Activated CD4-positive, alpha-beta T cell treated with anti-CD3 and anti-CD28 coated beads for 4 hours (primary cell): ENCODE data around the gene LRRC25.
"Not testable (repeated sequence)": the region's sequence is repeated elsewhere in the genome, so short reads cannot be mapped to it uniquely, and the experiment has no call there.

Experiments
- DNase-seq, 2 donors: peaks; one replicate each; pipeline ENCODE4 v3.0.0-alpha.2; 2020

Gene LRRC25

GRCh38 chr19:18401580-18402112 is 4.2 kb upstream of the LRRC25 start:
- DNase-seq = no peak

- DNase-seq = no peak
Measured at GRCh38 chr19:18399008-18399407, 1.6 kb upstream of the LRRC25 start.

- DNase-seq = no peak
Measured at GRCh38 chr19:18396471-18397241, 766 bp downstream of the LRRC25 start.

- DNase-seq = no peak
Measured at GRCh38 chr19:18393836-18394235, 3.6 kb downstream of the LRRC25 start.

GRCh38 chr19:18392926-18393325 is 4.5 kb downstream of the LRRC25 start:
- no peak for DNase-seq

GRCh38 chr19:18392417-18392816 is 5.0 kb downstream of the LRRC25 start:
- no peak for DNase-seq

GRCh38 chr19:18391509-18392075 is 5.8 kb downstream of the LRRC25 start:
- no peak for DNase-seq

- no peak for DNase-seq
Measured at GRCh38 chr19:18390065-18390907, 7.1 kb downstream of the LRRC25 start.

GRCh38 chr19:18389726-18390064 is 7.7 kb downstream of the LRRC25 start:
- no peak for DNase-seq

GRCh38 chr19:18388960-18389725 is 8.3 kb downstream of the LRRC25 start:
- DNase-seq = no peak

- DNase-seq = peak; percentile 58 to 75
Measured at GRCh38 chr19:18388100-18388959, 9.1 kb downstream of the LRRC25 start.

- DNase-seq = no peak
Measured at GRCh38 chr19:18386543-18387271, 10.7 kb downstream of the LRRC25 start.

GRCh38 chr19:18385675-18386542 is 11.5 kb downstream of the LRRC25 start, which contains the start of gene GDF15:
Gene GDF15, plus strand, starts transcription at chr19:18386158. Its CDS starts 32 bp downstream, at chr19:18386190.
- DNase-seq = peak in 1 of 2 donors; percentile 10

GRCh38 chr19:18385359-18385674 is 12.1 kb downstream of the LRRC25 start:
- DNase-seq = no peak

GRCh38 chr19:18384775-18385174 is 12.6 kb downstream of the LRRC25 start:
- DNase-seq = no peak

GRCh38 chr19:18383622-18384021 is 13.8 kb downstream of the LRRC25 start:
- not testable (repeated sequence) for DNase-seq

GRCh38 chr19:18380843-18381242 is 16.6 kb downstream of the LRRC25 start:
- no peak for DNase-seq

- DNase-seq = no peak
Measured at GRCh38 chr19:18379803-18380747, 17.3 kb downstream of the LRRC25 start.

- DNase-seq = no peak
Measured at GRCh38 chr19:18377026-18377425, 20.4 kb downstream of the LRRC25 start.
